Cerebellar cortex (tissue), 1 donor: ENCODE data around the gene XXYLT1.

ENCODE experiments used
- DNase-seq: peaks from one replicate; pipeline ENCODE4 v3.0.0-alpha.2; 2015; ENCODE audit warnings: low spot score

XXYLT1 gene

GRCh38 chr3:195168009-195168762, 102.8 kb downstream of the XXYLT1 start:
- no peak for DNase-seq

GRCh38 chr3:195165790-195166189, 105.2 kb downstream of the XXYLT1 start:
- DNase-seq = no peak

GRCh38 chr3:195165265-195165609, 105.7 kb downstream of the XXYLT1 start:
- DNase-seq = no peak

- DNase-seq = no peak
Observed at GRCh38 chr3:195164573-195165264, 106.2 kb downstream of the XXYLT1 start.

GRCh38 chr3:195163719-195164572, 107.0 kb downstream of the XXYLT1 start:
- no peak for DNase-seq

- DNase-seq = no peak
Observed at GRCh38 chr3:195162816-195163215, 108.1 kb downstream of the XXYLT1 start.

- DNase-seq = no peak
Observed at GRCh38 chr3:195162033-195162669, 108.8 kb downstream of the XXYLT1 start.

DNA sequence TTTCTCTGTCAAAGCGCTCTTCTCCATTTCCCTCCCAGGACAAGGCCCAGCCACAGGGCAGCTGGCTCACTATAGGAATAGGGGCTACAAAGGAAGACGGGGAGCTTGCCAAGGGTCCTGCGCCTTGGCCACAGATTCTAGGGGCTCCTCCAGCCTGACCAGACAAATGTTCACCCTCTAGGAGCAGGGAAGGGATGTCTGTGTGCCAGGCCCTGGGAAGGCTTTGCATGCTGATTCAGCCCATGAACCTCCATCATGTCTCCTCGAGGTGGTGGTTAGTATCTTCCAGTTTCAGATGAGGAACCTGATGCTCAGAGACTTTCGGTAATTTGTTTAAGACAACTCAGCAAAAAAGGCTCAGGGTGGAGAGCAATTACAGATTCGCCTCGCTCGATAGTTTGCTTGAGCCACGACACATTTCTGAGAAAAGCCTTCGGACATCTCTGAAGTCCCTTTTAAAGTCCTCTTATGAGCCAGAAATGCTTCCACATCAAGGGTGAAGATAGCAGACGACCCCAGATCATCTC, 110.0 kb downstream of the XXYLT1 start:
- no peak for DNase-seq

- no peak for DNase-seq
Observed at GRCh38 chr3:195160257-195160898, 110.6 kb downstream of the XXYLT1 start.

- no peak for DNase-seq
Observed at GRCh38 chr3:195159814-195160165, 111.2 kb downstream of the XXYLT1 start.

DNA sequence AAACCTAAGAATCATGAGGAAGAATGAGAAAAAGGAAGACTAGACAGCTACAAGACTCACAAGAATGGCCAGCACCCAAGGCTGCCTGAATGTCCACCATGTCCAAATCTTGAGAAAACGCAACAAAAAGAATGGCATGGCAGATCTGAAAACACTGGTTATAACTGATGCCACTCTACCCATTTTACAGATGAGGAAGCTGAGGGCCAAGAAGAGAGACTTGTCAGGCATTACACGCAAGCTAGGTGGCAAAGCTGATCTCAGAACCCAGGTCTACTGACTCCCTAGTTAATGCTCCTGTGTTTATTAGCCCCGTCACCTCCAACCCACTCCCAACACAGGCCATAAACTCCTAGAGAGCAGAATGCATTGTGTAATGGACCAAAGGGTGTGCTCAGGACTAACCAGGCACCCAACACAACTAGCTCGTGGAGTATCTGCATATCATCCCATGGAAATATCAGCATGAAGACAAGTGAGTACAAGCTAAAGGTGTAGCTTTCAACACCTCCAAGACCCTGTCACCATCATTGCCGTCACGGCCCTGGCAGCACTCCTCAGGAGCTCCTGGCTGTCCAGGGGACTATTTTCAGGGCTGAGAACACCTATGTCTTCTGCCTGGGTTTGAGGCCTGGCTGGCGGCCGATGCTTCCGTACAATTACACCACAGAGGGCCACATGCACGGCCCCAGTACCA, 111.7 kb downstream of the XXYLT1 start:
- no peak for DNase-seq

DNA sequence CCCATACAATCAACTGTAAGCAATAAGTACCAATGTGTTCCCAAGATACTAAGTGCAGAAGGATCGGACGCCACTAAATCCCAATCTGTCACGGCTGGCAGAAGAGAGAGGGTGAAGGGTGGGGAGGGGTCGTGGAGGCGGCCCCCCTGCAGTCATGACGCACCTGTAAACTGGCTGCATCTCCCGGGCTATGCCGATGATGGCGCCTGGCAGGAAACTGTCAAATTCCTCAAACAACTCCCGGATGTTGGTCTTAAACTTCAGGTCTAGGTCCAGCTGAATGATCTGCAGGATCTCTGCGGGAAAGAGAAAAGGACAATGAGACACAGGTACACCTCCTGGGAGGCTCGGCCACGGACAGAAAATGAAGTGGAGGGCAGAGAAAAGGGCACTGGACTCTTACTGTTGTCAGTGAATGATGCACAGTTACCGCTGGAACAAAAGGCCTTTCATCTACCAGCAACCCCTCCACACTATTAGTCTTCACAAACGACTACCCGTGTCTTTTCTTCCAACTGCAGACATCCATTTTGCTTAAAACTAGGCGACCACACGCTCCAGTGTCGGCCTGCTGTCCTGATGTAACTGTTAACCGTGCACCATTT, 114.6 kb downstream of the XXYLT1 start:
- DNase-seq = no peak

DNA sequence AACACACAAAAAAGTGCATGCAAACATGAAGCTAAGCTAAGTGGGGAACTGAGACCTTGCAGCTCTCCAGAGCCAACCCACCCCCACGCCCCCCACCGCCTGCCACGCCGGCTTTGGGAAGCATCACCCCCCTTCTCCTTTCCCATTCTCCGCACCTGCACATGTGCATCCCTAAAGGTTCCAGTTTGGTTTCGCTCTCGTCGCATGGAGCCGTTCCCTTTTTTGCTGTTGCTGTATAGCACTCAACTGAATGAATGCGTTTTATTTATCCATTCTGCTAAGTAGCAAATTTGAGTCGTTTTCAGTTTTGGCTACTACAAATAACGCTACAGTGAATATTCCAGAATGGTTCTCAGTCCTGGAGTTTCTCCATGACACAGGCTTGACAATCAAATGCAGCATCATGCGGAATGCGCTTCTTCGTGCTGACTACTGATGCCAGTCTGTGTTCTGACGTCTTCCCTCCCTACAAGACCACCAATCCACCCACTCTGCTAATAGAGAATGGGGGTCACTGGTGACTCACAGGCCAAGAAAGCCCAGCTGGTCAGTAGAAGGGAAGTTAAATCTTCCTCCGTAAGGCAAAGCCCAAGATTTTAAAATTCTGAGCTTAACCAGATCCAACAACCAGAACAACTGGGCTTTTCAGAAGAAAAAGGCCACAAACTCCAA, 115.3 kb downstream of the XXYLT1 start:
- no peak for DNase-seq

DNA sequence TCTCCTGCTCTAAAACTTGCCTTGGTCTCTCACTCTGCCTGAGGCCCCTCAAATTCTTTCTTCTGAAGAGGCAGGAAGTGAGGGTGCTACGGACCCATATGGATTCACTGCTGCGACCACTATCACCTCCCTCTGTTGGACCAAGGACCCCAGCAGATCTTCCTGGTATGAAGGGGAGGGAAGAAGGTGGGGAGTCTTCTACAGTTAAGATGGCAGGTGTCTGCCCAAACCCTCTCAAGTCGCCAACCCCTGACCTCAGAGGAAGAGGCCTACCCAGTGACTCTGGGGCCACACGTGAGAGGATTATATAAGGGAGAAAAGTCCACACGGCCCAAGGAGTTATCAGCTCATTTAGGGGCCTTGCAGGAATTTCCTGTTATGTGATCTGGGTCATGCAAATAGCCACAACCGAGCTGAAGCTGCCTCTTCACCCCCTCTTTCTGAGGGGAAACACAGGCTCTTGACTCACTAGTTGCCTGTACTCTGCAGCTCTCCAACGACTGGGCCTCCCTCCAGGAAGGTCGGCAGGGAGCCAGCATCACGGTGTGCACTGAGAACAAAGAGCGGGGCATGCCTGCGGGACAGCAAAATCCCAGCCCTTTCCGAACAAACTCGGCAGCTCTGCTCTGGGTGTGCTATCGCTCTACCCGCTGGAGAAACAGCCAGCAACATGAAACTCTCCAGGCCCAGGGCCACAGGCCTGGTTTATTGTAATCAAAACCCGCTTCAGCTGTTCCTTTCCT, 116.0 kb downstream of the XXYLT1 start:
- DNase-seq = peak; percentile 69

DNA sequence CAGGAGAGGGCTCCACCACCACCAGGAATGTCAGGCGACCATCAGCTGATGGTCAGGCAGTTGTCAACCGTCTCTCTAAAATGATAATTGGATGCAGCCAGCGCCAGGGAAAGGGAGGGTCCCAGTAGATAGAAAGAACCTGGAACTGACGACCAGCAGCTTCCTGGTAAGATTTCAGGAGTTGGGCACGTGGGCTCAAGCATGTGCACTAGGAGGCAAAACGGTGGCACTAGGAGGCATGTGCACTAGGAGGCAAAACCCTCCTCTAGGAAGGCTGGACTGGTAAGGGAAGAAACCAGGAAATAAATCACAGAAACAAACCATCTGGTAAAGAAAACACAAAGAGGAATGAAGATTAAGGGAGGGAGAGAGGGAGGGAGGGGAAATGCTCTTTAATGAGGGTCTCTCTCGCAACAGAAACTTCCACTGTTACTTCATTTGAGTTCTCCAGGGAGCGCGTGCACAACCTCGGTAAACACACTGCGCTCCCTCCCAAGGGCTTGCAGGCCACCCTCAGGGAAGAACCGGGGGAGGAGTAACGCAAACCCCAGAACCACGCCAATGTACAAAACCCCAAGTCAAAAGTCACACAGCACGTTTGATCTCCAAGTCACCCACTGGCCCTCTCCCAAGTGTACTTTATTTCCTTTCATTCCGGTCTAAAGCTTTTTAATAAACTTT, 116.7 kb downstream of the XXYLT1 start:
- DNase-seq = no peak

DNA sequence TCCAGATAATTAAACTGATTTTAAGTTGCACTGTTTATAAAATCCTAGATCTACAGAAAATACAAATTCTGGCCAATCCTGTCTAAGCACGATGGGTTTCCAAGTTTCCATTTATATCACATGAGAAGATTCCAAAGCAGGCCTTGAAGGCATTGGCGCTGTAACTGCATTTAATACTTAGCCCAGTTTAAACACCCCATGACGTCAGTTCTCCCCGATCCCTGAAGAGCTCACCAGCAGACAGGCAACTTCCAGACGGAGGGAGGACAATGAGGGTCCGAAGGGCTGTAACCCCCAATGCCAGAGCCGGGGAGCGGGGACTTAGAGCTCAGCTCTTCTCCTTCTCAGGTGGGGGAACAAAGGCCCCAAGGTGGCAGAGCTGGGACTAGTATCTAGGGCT, 117.3 kb downstream of the XXYLT1 start:
- no peak for DNase-seq

GRCh38 chr3:195153130-195153529, 117.8 kb downstream of the XXYLT1 start:
- no peak for DNase-seq

- no peak for DNase-seq
Observed at GRCh38 chr3:195151866-195152541, 119.0 kb downstream of the XXYLT1 start.
